Tibial nerve (tissue), 3 donors: Measurements from ENCODE around the gene CD200.

Experiments used
- POLR2A ChIP-seq, 2 donors: fragments of 450-650 bp; IDR thresholded peaks; one replicate each; pipeline ENCODE4 v1.6.1; 2017; ENCODE audit warnings: antibody characterized with exemption in 2 of 2, mild to moderate bottlenecking in 2 of 2, moderate library complexity in 2 of 2
- TF ChIP-seq, protein P1 (sequence below), 5 experiments: fragments of 200-600 bp in 3 of 5; fragments of 450-650 bp in 2 of 5; sonication (generic) in 3 of 5; IDR thresholded peaks; one replicate each; pipeline ENCODE4 v1.5.1; 2016 to 2019; ENCODE audit warnings: antibody characterized with exemption in 5 of 5, mild to moderate bottlenecking in 3 of 5, moderate library complexity in 2 of 5

GRCh38 chr3:112375117-112375516 is 42.2 kb downstream of the CD200 start:
- TF ChIP-seq, protein P1, sequence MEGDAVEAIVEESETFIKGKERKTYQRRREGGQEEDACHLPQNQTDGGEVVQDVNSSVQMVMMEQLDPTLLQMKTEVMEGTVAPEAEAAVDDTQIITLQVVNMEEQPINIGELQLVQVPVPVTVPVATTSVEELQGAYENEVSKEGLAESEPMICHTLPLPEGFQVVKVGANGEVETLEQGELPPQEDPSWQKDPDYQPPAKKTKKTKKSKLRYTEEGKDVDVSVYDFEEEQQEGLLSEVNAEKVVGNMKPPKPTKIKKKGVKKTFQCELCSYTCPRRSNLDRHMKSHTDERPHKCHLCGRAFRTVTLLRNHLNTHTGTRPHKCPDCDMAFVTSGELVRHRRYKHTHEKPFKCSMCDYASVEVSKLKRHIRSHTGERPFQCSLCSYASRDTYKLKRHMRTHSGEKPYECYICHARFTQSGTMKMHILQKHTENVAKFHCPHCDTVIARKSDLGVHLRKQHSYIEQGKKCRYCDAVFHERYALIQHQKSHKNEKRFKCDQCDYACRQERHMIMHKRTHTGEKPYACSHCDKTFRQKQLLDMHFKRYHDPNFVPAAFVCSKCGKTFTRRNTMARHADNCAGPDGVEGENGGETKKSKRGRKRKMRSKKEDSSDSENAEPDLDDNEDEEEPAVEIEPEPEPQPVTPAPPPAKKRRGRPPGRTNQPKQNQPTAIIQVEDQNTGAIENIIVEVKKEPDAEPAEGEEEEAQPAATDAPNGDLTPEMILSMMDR (IDR thresholded peaks at IDR 0.05), result no peak
- TF ChIP-seq POLR2A (IDR thresholded peaks at IDR 0.05), result no peak
